HepG2 (cell line): ENCODE data around the gene RBPMS2. TPM values are rescaled to one million over a fixed set of nuclear protein-coding genes. Genes with fewer than 3 reads are reported as not detected.

ENCODE experiments used
- ATRX ChIP-seq: sonication (generic); formaldehyde crosslinking; IDR thresholded peaks from 2 replicates; pipeline ENCODE4 v1.4.0; 2020; ENCODE audit warnings: missing genetic modification reagents, borderline replicate concordance
- ELK4 ChIP-seq: sonication (generic); formaldehyde crosslinking; IDR thresholded peaks from 2 replicates; pipeline ENCODE4 v1.9.0; 2021; ENCODE audit warnings: missing genetic modification reagents, borderline replicate concordance
- GPBP1L1 ChIP-seq: sonication (generic); formaldehyde crosslinking; IDR thresholded peaks from 2 replicates; pipeline ENCODE4 v1.5.0; 2020; ENCODE audit warnings: mild to moderate bottlenecking, missing genetic modification reagents
- HNF4G ChIP-seq, 2 experiments: sonication (generic) in 1 of 2; formaldehyde crosslinking in 1 of 2; IDR thresholded peaks; 2 replicates each; pipeline versions ENCODE4 v1.4.0 to v1.6.1; 2011 to 2020; ENCODE audit warnings: borderline replicate concordance in 2 of 2, low read depth in 2 of 2, mild to moderate bottlenecking in 2 of 2, low read length in 1 of 2, missing genetic modification reagents in 1 of 2, moderate library complexity in 1 of 2
- KLF11 ChIP-seq: IDR thresholded peaks from 2 replicates; pipeline ENCODE4 v1.6.1; 2016; ENCODE audit warnings: missing compliant biosample characterization
- MAF1 ChIP-seq: sonication (generic); formaldehyde crosslinking; IDR thresholded peaks from 2 replicates; pipeline ENCODE4 v1.5.0; 2020; ENCODE audit warnings: missing genetic modification reagents, borderline replicate concordance
- NFYB ChIP-seq: sonication (generic); formaldehyde crosslinking; IDR thresholded peaks from 2 replicates; pipeline ENCODE4 v1.4.0; 2020; ENCODE audit warnings: missing genetic modification reagents
- PCBP2 ChIP-seq: fragments of 200-400 bp; formaldehyde crosslinking; optimal IDR thresholded peaks from 2 replicates; pipeline ENCODE3; 2018; ENCODE audit warnings: low read length, low read depth; ENCODE audit not compliant: poor library complexity, severe bottlenecking
- PHF8 ChIP-seq: sonication (generic); formaldehyde crosslinking; IDR thresholded peaks from 2 replicates; pipeline ENCODE4 v1.5.0; 2020; ENCODE audit warnings: missing genetic modification reagents
- PLRG1 ChIP-seq: fragments of 450-650 bp; conservative IDR thresholded peaks from 2 replicates; pipeline ENCODE4 v1.6.1; 2016
- RORA ChIP-seq: sonication (generic); formaldehyde crosslinking; IDR thresholded peaks from 2 replicates; pipeline ENCODE4 v1.5.0; 2020; ENCODE audit warnings: mild to moderate bottlenecking, missing genetic modification reagents, moderate library complexity
- SALL1 ChIP-seq: sonication (generic); formaldehyde crosslinking; IDR thresholded peaks from 2 replicates; pipeline ENCODE4 v1.8.0; 2022; ENCODE audit warnings: mild to moderate bottlenecking, missing genetic modification reagents
- SMAD1 ChIP-seq: sonication (generic); formaldehyde crosslinking; IDR thresholded peaks from 2 replicates; pipeline ENCODE4 v1.4.0; 2020; ENCODE audit warnings: missing genetic modification reagents, low read depth, mild to moderate bottlenecking, borderline replicate concordance
- TBX3 ChIP-seq: fragments of 450-650 bp; IDR thresholded peaks from 2 replicates; pipeline ENCODE4 v1.6.1; 2017; ENCODE audit warnings: antibody characterized with exemption, mild to moderate bottlenecking, inconsistent platforms, borderline replicate concordance
- U2AF1 ChIP-seq: fragments of 200-400 bp; formaldehyde crosslinking; optimal IDR thresholded peaks from 2 replicates; pipeline ENCODE3; 2017; ENCODE audit warnings: mild to moderate bottlenecking, low read depth, low read length
- ZBTB1 ChIP-seq: sonication (generic); formaldehyde crosslinking; IDR thresholded peaks from 2 replicates; pipeline ENCODE4 v1.4.0; 2020; ENCODE audit warnings: missing genetic modification reagents, borderline replicate concordance
- ZBTB42 ChIP-seq: sonication (generic); formaldehyde crosslinking; IDR thresholded peaks from 2 replicates; pipeline ENCODE4 v1.5.0; 2020; ENCODE audit warnings: mild to moderate bottlenecking, missing genetic modification reagents
- ZBTB7A ChIP-seq: sonication (generic); formaldehyde crosslinking; IDR thresholded peaks from 2 replicates; pipeline ENCODE4 v1.8.0; 2022; ENCODE audit warnings: mild to moderate bottlenecking, missing genetic modification reagents
- ZNF281 ChIP-seq: sonication (generic); formaldehyde crosslinking; IDR thresholded peaks from 2 replicates; pipeline ENCODE4 v1.4.0; 2020; ENCODE audit warnings: missing genetic modification reagents, borderline replicate concordance
- ZNF362 ChIP-seq: sonication (generic); formaldehyde crosslinking; IDR thresholded peaks from 2 replicates; pipeline ENCODE4 v1.4.0; 2020; ENCODE audit warnings: missing genetic modification reagents, mild to moderate bottlenecking, borderline replicate concordance
- ZNF441 ChIP-seq: sonication (generic); formaldehyde crosslinking; IDR thresholded peaks from 2 replicates; pipeline ENCODE4 v1.7.0; 2021; ENCODE audit warnings: missing genetic modification reagents, borderline replicate concordance
- ZNF572 ChIP-seq: sonication (generic); formaldehyde crosslinking; IDR thresholded peaks from 2 replicates; pipeline ENCODE4 v1.5.1; 2020; ENCODE audit warnings: mild to moderate bottlenecking, missing genetic modification reagents
- ZNF605 ChIP-seq: sonication (generic); formaldehyde crosslinking; IDR thresholded peaks from 2 replicates; pipeline ENCODE4 v1.8.0; 2022; ENCODE audit warnings: mild to moderate bottlenecking, missing genetic modification reagents
- ZNF746 ChIP-seq: sonication (generic); formaldehyde crosslinking; IDR thresholded peaks from 2 replicates; pipeline ENCODE4 v1.8.0; 2022; ENCODE audit warnings: mild to moderate bottlenecking, missing genetic modification reagents
- polyA plus RNA-seq, 8 experiments: library from polyadenylated mRNA; depleted of rRNA in 3 of 8; stranded (reverse) in 7 of 8; unstranded in 1 of 8; fragments of >200 nt; fragmentation: Illumina TruSeq in 4 of 8; extraction: Trizol in 4 of 8; gene quantifications; 2 replicates each; pipeline versions ENCODE4 v1.2.1 to v1.2.3, GENCODE V29; 2011 to 2016; ENCODE audit warnings: low read depth in 4 of 8, missing spikeins in 1 of 8, mixed read lengths in 1 of 8; ENCODE audit not compliant: insufficient read depth in 1 of 8
- total RNA-seq, 5 experiments: library from RNA; depleted of rRNA; stranded (reverse); fragments of >200 nt; fragmentation: Illumina TruSeq; extraction: Trizol; gene quantifications; 2 replicates each; pipeline ENCODE4 v1.2.3, GENCODE V29; 2016; ENCODE audit warnings: low read depth in 1 of 5

Gene RBPMS2
- total and polyA plus RNA-seq, 2 of the 13 experiments (the other 11 are each of a cell fraction or from before 2014, with no cell fraction given), result 0.08 TPM; not detected in 1

- TF ChIP-seq ZNF362 (CRISPR knock-in tag) (peak; percentile 28; the same call in 1 of the 2 replicates), ZNF572 (CRISPR knock-in tag) (no peak), ZBTB42 (CRISPR knock-in tag) (no peak), TBX3 (peak; percentile 44; the same call in 1 of the 2 replicates), RORA (CRISPR knock-in tag) (no peak), KLF11 (CRISPR knock-in tag) (no peak), SMAD1 (no peak), ATRX (CRISPR knock-in tag) (no peak), ZNF746 (no peak), ZNF281 (CRISPR knock-in tag) (peak; percentile 70; the same call in 1 of the 2 replicates), MAF1 (CRISPR knock-in tag) (no peak), ZNF605 (CRISPR knock-in tag) (no peak), U2AF1 (no peak), ELK4 (CRISPR knock-in tag) (no peak), PLRG1 (no peak), ZNF441 (no peak), GPBP1L1 (CRISPR knock-in tag) (no peak), ZBTB1 (CRISPR knock-in tag) (no peak), SALL1 (CRISPR knock-in tag) (peak; percentile 77), PHF8 (no peak), ZBTB7A (CRISPR knock-in tag) (no peak), NFYB (no peak), HNF4G (IDR thresholded peaks at IDR 0.05; ENCODE audit: borderline replicate concordance, low read depth, low read length) (peak; percentile 84), HNF4G (CRISPR knock-in tag; IDR thresholded peaks at IDR 0.05; ENCODE audit: borderline replicate concordance, low read depth) (peak; percentile 73; the same call in 1 of the 2 replicates), PCBP2 (no peak)
These were observed 43.1 kb downstream of the RBPMS2 start (continued) for GRCh38 chr15:64732156-64732860.
